ENCODE data around the gene PHF21A. TPM values are rescaled to one million over a fixed set of nuclear protein-coding genes. Genes with fewer than 3 reads are reported as not detected.
A peak's percentile ranks its signal among the peaks of the same experiment; 100 is the strongest.

Gene PHF21A
- total RNA-seq, 1 donor from 2014 or later, result 33.7 TPM

DNA sequence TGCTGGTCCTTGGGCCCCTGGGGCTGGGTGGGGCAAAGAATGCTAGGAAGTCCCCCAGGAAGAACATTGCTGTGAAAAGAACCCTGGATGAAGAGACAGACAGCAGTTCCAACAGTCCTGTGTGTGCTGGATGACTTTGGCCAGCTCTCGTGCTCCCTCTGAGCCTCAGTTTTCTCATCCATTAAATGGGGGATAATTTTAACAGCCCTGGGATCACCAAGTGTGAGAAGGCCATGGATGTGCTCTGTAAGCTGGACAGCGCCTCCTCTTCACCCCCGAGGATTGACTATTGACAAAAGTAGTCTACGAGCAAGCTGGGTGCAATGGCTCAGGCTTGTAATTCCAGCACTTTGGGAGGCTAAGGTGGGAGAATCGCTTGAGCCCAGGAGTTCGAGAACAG lies 196.3 kb downstream of the PHF21A start:
- intact Hi-C loops (cut with micrococcal nuclease), result no loop called here
- H3K4me1 Mint-ChIP-seq, result peaks cover 6% of the 10 kb centered on the region
- peak; percentile 52 for DNase-seq

DNA sequence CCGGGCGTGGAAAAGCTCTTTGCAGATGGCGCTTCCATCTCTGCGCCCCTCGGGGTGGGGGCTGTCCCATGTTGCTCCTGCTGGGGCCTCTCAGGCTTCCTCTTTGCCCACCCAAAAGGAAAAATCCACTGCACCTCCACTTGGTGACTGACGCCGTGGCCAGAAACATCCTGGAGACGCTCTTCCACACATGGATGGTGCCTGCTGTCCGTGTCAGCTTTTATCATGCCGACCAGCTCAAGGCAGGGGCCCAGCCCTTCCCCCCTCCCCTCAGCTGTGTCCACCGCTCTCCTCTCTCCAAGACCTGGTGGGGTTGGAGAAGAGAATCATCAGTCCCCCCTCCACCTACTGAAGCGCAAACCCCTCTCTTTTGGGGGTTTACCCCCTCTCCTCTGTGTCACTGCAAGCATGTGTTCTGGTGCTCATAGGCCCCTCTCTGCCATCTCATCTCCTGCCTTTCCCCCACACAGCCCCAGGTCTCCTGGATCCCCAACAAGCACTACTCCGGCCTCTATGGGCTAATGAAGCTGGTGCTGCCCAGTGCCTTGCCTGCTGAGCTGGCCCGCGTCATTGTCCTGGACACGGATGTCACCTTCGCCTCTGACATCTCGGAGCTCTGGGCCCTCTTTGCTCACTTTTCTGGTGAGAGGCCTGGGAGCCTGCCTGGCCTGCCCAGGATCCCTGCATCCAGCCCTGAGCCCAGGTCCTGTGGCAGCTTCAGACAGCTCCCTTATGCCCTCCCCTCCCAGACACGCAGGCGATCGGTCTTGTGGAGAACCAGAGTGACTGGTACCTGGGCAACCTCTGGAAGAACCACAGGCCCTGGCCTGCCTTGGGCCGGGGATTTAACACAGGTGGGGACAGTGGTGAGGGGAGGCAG lies 197.0 kb downstream of the PHF21A start:
- no peaks in the 10 kb centered on the region for H3K9me3 Mint-ChIP-seq
- peaks cover 27% of the 10 kb centered on the region for H3K27me3 Mint-ChIP-seq
- H3K4me3 Mint-ChIP-seq, result peak overlapping the region; percentile 17
- peaks cover 6% of the 10 kb centered on the region for H3K4me1 Mint-ChIP-seq
- H3K27ac Mint-ChIP-seq, result no peak overlapping the region
- no peaks in the 10 kb centered on the region for H3K36me3 Mint-ChIP-seq (ENCODE audit: low read depth)
- intact Hi-C loops (cut with micrococcal nuclease), result no loop called here
- DNase-seq, result peak; percentile 55

More for the DNA sequence above, 196.3 kb downstream of the PHF21A start:
- H3K27me3 Mint-ChIP-seq, result peaks cover 27% of the 10 kb centered on the region
- H3K9me3 Mint-ChIP-seq, result no peaks in the 10 kb centered on the region
- H3K27ac Mint-ChIP-seq, result no peak overlapping the region
- H3K36me3 Mint-ChIP-seq (ENCODE audit: low read depth), result no peaks in the 10 kb centered on the region
- H3K4me3 Mint-ChIP-seq, result no peak overlapping the region

DNA sequence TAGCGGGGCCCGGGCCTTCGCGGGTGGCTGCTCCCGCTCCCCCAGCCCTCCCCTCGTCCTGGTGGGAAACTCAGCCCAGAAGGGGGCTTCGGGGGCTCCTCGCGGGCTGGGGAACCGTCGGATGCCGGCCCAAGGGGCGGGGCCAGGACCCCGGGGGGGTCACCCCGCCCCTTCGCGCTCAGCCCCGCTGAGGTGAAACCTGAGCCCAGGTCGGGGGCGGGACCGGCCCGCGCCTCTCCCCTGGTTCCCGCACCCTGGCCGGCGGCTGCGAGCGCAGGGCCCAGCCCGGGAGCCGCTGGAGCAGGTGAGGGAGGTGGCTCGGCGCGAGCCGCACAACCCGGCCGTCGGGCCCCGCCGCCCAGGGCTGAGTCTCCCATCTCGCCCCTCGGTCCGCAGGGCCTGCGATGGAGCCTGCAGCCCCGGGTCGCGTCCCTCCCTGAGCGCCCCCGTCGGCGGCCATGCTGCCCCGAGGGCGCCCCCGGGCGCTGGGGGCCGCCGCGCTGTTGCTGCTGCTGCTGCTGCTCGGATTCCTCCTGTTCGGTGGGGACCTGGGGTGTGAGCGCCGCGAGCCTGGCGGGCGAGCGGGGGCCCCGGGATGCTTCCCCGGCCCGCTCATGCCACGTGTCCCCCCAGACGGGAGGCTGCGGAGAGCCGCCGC lies 198.7 kb downstream of the PHF21A start, which contains the start of gene LARGE2:
LARGE2 (plus strand) TSS at position 232 of the 658 bp plus-strand sequence; CDS start at position 459, 227 bp downstream.
- H3K27me3 Mint-ChIP-seq, result peaks cover 27% of the 10 kb centered on the region
- DNase-seq, result peak; percentile 70
- no peaks in the 10 kb centered on the region for H3K36me3 Mint-ChIP-seq (ENCODE audit: low read depth)
- H3K9me3 Mint-ChIP-seq, result no peaks in the 10 kb centered on the region
- intact Hi-C loops (cut with micrococcal nuclease), result no loop called here
- H3K4me1 Mint-ChIP-seq, result peaks cover 15% of the 10 kb centered on the region
- H3K27ac Mint-ChIP-seq, result no peak within 1 kb of the TSS
- peak within 1 kb of the TSS; percentile 74 for H3K4me3 Mint-ChIP-seq

DNA sequence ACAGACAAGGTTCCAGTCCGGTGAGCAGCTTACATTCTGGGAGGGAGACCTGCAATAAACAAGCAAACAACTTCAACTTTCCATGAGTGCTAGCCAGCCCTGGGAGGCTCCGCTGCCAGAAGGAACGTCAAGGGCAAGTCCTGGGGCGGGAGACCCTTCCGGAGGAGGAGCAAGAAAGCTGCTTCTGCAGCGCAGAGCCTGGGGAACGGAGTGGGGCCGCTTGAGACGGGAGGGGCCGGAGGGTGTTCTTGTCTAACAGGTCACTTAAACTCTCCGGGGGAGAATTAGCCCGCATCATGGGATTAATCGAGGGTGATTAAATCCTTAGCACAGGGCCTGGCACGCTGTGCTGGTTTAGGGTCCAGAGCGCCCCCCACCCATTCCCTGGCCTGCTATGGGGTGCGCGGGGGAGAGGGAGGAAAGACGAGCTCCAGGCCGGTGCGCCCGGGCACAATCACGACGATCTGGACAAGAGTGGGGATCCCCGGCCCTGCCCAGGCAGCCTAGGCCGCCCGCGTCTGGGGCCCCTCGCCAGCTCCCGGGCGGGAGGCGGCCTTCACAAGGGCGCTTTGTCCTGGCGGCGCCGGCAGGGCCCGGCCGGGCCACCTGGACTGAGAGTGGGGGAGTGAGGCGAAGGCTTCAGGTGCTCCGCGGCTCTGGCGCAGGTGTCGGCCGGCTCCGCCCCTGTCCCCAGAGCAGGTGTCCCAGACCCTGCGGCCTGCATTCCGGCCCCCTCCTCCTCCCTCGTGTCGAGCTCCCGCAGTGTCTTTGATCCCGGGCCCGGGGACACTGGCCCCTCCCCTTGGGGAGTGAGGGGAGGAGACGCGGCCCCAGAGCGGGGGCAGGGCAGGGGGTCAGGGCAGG lies 199.5 kb downstream of the PHF21A start:
- Mint-ChIP-seq H3K27ac (no peak overlapping the region), H3K4me3 (peak overlapping the region; percentile 44), H3K9me3 (no peaks in the 10 kb centered on the region), H3K36me3 (ENCODE audit: low read depth) (no peaks in the 10 kb centered on the region), H3K27me3 (peaks cover 27% of the 10 kb centered on the region), H3K4me1 (peaks cover 16% of the 10 kb centered on the region)
- DNase-seq, result no peak
- intact Hi-C loops (cut with micrococcal nuclease), result no loop called here

DNA sequence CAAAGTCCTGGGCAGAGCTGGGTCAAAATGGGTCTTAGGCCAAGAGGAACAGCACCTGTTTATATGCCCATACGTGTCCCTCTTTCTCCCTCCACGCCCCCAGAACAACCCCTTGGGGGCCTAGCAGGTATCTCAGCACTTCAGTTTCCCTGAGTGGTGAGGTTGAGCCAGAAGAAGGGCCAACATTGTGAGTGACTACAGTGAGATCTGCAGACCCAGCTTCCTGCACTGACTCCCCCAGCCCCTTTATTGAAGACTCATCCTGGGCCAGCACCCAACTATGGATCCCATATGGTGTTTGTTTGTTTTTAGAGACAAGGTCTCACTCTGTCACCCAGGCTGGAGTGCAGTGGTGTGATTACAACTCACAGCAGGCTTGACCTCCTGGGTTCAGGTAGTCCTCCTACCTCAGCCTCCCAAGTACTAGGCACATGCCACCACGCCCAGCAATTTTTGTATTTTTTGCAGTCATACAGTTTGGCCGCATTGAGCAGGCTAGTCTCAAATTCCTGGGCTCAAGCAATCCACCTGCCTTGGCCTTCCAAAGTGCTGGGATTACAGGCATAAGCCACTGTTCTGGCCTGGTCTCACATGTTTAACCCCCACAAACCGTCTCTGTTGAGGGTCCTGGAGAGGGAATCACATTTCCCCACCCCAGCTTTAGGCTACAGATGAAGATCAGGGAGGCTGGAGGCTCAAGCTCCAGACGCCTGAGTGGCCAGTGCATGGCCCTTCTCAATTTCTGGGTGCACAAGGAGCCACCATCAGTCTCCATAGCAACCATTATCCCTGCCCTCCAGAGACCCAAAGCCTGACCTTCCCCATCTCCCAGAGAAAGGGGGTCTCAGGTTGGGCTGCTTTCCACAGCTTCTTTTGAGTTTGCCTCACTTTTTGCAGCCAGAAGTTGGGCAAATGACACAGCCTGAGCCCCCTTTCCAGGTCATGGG lies 200.4 kb downstream of the PHF21A start:
- intact Hi-C loops (cut with micrococcal nuclease), result no loop called here
- Mint-ChIP-seq H3K4me1 (peaks cover 22% of the 10 kb centered on the region), H3K9me3 (no peaks in the 10 kb centered on the region), H3K27me3 (peaks cover 27% of the 10 kb centered on the region), H3K27ac (no peak overlapping the region), H3K36me3 (ENCODE audit: low read depth) (peaks cover 6% of the 10 kb centered on the region), H3K4me3 (no peak overlapping the region)
- no peak for DNase-seq

DNA sequence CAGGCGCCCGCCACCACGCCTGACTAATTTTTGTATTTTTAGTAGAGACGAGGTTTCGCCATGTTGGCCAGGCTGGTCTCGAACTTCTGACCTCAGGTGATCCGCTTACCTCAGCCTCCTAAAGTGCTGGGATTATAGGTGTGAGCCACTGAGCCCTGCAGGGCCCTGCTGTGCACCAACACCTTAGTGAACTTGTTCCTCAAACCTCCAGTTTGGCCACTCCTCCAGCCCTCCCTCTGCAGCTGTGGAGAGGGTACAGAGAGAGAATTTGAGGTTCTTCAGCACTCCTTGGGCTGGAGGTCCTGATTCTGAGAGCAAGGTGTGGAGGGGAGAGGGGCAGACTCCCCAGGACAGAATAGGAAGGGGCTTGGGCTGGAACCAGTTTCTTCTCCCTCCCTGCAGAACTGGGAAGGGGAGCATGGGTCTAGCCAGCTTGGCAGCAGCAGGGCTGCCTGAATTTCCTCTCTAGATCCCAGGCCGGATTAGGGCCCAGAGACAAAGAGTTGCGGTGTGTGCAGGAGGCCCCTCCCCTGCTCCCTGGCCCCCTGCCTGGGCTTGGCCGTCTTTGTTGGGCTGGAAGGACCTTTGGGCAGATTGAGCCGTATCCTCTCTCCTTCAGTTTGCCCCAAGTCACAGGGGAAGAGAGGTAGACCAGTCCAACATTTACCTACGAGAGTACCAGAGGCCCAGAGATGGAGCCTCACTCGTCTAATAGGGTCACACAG lies 201.3 kb downstream of the PHF21A start:
- peaks cover 24% of the 10 kb centered on the region for H3K4me1 Mint-ChIP-seq
- DNase-seq, result no peak
- no peak overlapping the region for H3K27ac Mint-ChIP-seq
- H3K4me3 Mint-ChIP-seq, result peak overlapping the region; percentile 49
- intact Hi-C loops (cut with micrococcal nuclease), result loop anchor here (2.0 kb wide), 1 partner anchor 199 kb away; no protein-coding TSS in a partner anchor
- peaks cover 12% of the 10 kb centered on the region for H3K36me3 Mint-ChIP-seq (ENCODE audit: low read depth)
- H3K9me3 Mint-ChIP-seq, result no peaks in the 10 kb centered on the region
- H3K27me3 Mint-ChIP-seq, result peaks cover 26% of the 10 kb centered on the region

DNA sequence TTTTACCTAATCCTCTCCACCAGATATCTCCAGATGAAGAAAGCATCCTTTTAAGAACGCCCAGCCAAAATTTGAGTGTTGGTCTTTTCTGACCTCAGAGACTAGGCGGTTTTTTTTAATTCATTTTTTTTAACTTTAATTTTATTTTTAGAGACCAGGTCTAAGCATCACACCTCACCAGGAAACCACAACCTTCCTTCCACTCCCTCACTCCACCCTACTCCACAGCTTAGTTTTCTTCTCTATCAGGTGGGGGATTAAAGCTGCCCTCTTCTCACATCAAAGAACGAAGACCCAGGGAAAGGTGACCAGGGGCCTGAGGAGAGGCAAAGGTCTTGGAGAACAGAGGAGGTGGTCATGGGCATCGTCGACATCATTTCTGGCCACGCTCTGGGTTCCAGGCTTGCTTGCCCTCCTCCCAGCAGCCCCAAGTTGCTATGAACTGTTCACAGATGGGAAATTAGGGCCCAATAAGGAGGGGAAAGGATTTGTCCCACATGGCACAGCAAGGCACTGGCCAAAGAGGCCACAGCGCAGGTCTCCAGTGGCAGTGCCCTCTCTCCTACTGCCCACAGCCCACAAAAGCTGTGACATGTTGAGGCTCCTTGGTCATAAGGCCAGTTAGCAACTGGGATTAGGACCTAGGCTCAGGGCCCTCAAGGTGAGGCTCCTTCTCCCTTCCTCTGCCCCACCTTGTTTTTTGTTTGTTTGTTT lies 202.1 kb downstream of the PHF21A start:
- Mint-ChIP-seq H3K4me3 (peak overlapping the region; percentile 99), H3K9me3 (no peaks in the 10 kb centered on the region), H3K36me3 (ENCODE audit: low read depth) (peaks cover 12% of the 10 kb centered on the region), H3K27me3 (peaks cover 17% of the 10 kb centered on the region), H3K4me1 (peaks cover 24% of the 10 kb centered on the region), H3K27ac (no peak overlapping the region)
- intact Hi-C loops (cut with micrococcal nuclease), result loop anchor here (1.0 to 2.0 kb wide), 5 partner anchors 34 to 200 kb away; partner anchors contain the start of genes CRY2, MAPK8IP1 and SLC35C1
- no peak for DNase-seq

DNA sequence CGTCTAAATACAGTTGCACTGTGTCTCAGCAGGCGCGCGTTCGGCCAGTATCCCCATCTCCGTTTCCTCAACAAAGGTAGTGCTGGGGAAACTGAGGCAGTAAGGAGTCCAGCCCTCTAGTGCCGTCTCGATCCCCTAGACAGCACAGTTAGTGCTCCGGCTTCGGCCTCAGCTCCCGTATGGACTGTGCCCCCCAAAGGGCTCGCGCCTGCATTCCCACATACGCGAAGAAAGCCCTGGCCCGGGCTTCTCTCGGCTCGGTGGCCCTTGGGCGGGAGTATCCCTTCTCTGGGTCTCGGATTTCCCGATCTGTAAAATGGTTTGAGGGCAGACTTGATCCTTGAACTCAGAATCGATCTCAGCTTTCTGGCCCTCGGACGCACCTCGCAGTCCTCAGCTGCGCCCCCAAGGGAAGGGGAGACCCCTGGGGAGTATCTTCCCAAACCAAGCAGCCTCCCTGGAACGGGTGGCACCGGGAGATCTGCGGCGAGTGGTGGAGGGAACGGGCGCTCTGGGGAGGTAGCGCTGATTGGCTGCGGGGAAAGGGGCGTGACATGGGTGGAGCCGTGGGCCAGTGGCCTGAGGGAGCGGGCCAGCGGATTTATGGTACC lies 202.8 kb downstream of the PHF21A start:
- intact Hi-C loops (cut with micrococcal nuclease), result loop anchor here (1.0 to 2.0 kb wide), 5 partner anchors 33 to 200 kb away; partner anchors contain the start of genes CRY2, MAPK8IP1 and SLC35C1
- Mint-ChIP-seq H3K4me3 (peak overlapping the region; percentile 99), H3K36me3 (ENCODE audit: low read depth) (peaks cover 17% of the 10 kb centered on the region), H3K4me1 (peaks cover 24% of the 10 kb centered on the region), H3K27ac (peak overlapping the region; percentile 97), H3K9me3 (no peaks in the 10 kb centered on the region), H3K27me3 (peaks cover 13% of the 10 kb centered on the region)
- peak; percentile 91 for DNase-seq

DNA sequence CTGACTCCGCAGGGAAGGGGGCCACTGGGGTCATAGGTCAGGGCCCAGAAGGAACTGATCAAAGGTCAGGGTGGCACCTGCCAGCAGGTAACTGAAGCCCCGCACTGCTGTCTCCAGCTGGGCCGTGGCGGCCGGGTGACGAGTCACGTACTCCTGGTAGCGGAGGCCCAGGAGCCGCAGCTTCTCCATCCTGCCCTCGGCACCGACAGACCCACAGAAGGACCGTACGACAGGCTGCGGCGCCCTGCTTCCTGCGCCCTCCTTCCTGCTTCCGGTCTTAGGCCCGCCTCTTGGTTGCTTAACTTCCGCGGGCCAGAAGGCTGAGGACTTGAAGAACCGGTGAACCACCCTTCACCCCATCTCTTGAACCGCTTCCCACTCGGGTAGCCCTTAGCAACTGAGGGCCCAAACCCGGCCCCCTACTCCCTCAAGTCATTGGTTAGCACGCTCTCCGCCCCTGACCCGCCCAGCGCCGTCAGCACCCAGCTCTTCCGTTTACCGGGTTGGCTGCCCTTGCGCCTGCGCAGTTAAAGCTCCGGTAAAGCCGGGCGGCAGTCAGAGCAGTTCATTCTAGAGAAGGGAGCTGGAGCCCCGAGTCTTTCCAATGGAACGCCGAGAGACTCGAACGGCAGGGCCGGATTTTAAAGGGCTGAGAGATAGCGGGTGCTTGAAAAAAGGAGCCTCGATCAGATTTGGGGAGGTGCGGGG lies 203.5 kb downstream of the PHF21A start, which contains the start of gene PEX16:
PEX16 (minus strand) TSS at position 255 of the 708 bp plus-strand sequence; CDS start at position 189, 66 bp downstream.
- Mint-ChIP-seq H3K27me3 (peaks cover 10% of the 10 kb centered on the region), H3K9me3 (no peaks in the 10 kb centered on the region), H3K27ac (peak within 1 kb of the TSS; percentile 97), H3K4me1 (peaks cover 21% of the 10 kb centered on the region), H3K36me3 (ENCODE audit: low read depth) (peaks cover 17% of the 10 kb centered on the region), H3K4me3 (peak within 1 kb of the TSS; percentile 99)
- intact Hi-C loops (cut with micrococcal nuclease), result loop anchor here (1.0 to 2.0 kb wide), 5 partner anchors 32 to 201 kb away; partner anchors contain the start of genes CRY2, MAPK8IP1 and SLC35C1
- peak; percentile 99 for DNase-seq

DNA sequence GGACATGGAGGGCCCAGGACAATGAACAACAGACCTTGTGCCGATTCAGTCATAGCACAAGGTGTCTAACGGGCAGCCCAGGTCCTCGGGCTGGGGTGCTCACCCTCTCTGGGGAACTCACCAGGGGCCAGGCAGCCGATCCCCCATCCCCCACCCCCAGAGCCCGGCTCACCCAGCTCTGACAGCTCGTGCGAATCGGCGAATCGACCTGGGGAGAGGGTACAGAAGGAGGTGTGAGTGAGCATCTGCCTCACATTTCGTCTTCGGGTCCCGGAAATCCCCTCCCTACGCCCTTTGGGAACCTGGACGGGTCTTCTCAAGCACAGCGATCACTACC lies 204.0 kb downstream of the PHF21A start:
- Mint-ChIP-seq H3K36me3 (ENCODE audit: low read depth) (peaks cover 17% of the 10 kb centered on the region), H3K4me3 (peak overlapping the region; percentile 99), H3K27me3 (peaks cover 10% of the 10 kb centered on the region), H3K4me1 (peaks cover 21% of the 10 kb centered on the region), H3K9me3 (no peaks in the 10 kb centered on the region), H3K27ac (peak overlapping the region; percentile 97)
- no peak for DNase-seq
- intact Hi-C loops (cut with micrococcal nuclease), result no loop called here

DNA sequence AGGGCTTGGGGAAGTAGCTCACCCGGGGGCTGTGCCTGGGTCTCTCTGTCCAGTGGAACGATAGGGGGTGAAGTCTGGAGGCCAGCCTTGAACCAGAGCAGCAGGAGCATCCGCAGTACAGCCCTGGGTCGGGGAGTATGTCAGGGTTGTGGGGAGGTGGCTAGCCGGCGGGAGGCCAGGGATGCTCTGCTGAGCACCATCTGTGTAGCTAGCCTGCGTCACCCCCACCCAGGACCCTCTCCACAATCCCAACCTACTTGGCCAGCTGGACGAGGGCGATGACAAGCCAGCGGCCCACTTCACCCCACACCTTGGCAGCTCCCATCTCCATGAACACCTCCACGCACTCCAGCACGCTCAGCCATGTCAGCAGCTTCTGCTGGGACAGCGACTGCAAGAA lies 205.8 kb downstream of the PHF21A start:
- Mint-ChIP-seq H3K4me1 (peaks cover 21% of the 10 kb centered on the region), H3K9me3 (no peaks in the 10 kb centered on the region), H3K4me3 (peak overlapping the region; percentile 99), H3K36me3 (ENCODE audit: low read depth) (peaks cover 28% of the 10 kb centered on the region), H3K27me3 (no peaks in the 10 kb centered on the region), H3K27ac (no peak overlapping the region)
- no peak for DNase-seq
- intact Hi-C loops (cut with micrococcal nuclease), result no loop called here
